Naive thymus-derived CD4-positive, alpha-beta T cell (primary cell): Measurements from ENCODE around the gene IGF2BP1. TPM values are rescaled to one million over a fixed set of nuclear protein-coding genes. Genes with fewer than 3 reads are reported as not detected.
"Not testable (repeated sequence)": the region's sequence is repeated elsewhere in the genome, so short reads cannot be mapped to it uniquely, and the experiment has no call there.

Source experiments
- ATAC-seq: fragments of 150-1000 bp; cut with Tn5 transposase; 2 replicates; pipeline ENCODE4 v1.10.0; 2021; ENCODE audit warnings: mild to moderate bottlenecking, moderate library complexity
- CTCF ChIA-PET: fragments of 350-600 bp; sonication (Branson Sonifier 250); formaldehyde crosslinking; loops from one replicate; lab custom pipeline; 2021; ENCODE audit warnings: antibody characterized with exemption; lab: Charles Lee
- POLR2A ChIA-PET: fragments of 350-600 bp; sonication (Branson Sonifier 250); formaldehyde crosslinking; loops from one replicate; lab custom pipeline; 2021; ENCODE audit warnings: antibody characterized with exemption, inconsistent platforms; lab: Charles Lee
- DNase-seq, 9 donors: peaks; one replicate each; pipeline versions ENCODE4 v3.0.0 to v3.0.0-alpha.2; 2020 to 2022; ENCODE audit warnings: mixed read lengths in 1 of 9
- H3K27ac ChIP-seq: one replicate; pipeline ENCODE4 v1.7.0; 2013; ENCODE audit warnings: mild to moderate bottlenecking, low read depth, low read length, moderate library complexity
- H3K27me3 ChIP-seq, 2 donors: one replicate each; pipeline ENCODE4 v1.7.0; 2013; ENCODE audit warnings: low read length in 2 of 2, mild to moderate bottlenecking in 2 of 2, moderate library complexity in 2 of 2; ENCODE audit not compliant: control insufficient read depth in 2 of 2, insufficient read depth in 2 of 2
- H3K36me3 ChIP-seq, 3 experiments: 1 replicate in 2 of 3; 2 replicates in 1 of 3; pipeline ENCODE4 v1.7.0; 2013; ENCODE audit warnings: low read length in 3 of 3, mild to moderate bottlenecking in 3 of 3, moderate library complexity in 1 of 3; ENCODE audit not compliant: insufficient read depth in 3 of 3, control insufficient read depth in 2 of 3
- H3K4me1 ChIP-seq, 2 donors: one replicate each; pipeline ENCODE4 v1.7.0; 2013; ENCODE audit warnings: low read length in 2 of 2, mild to moderate bottlenecking in 2 of 2, moderate library complexity in 1 of 2; ENCODE audit not compliant: control insufficient read depth in 2 of 2, insufficient read depth in 2 of 2
- H3K4me3 ChIP-seq: 2 replicates; pipeline ENCODE4 v1.7.0; 2013; ENCODE audit warnings: mild to moderate bottlenecking, low read length
- H3K9me3 ChIP-seq, 3 experiments: 1 replicate in 2 of 3; 2 replicates in 1 of 3; pipeline ENCODE4 v1.7.0; 2013; ENCODE audit warnings: low read length in 3 of 3; ENCODE audit not compliant: control insufficient read depth in 2 of 3
- H3K27ac Mint-ChIP-seq, 9 donors: one replicate each; pipeline ENCODE4 v1.8.0; 2020 to 2022; ENCODE audit warnings: mixed read lengths in 9 of 9, mild to moderate bottlenecking in 8 of 9, moderate library complexity in 5 of 9, inconsistent platforms in 2 of 9
- H3K27me3 Mint-ChIP-seq, 5 donors: one replicate each; pipeline ENCODE4 v1.8.0; 2021 to 2022; ENCODE audit warnings: mixed read lengths in 5 of 5, mild to moderate bottlenecking in 1 of 5
- H3K36me3 Mint-ChIP-seq, 5 donors: one replicate each; pipeline ENCODE4 v1.8.0; 2020 to 2022; ENCODE audit warnings: mixed read lengths in 5 of 5, mild to moderate bottlenecking in 3 of 5, inconsistent platforms in 1 of 5
- H3K4me1 Mint-ChIP-seq, 7 donors: one replicate each; pipeline ENCODE4 v1.8.0; 2020 to 2022; ENCODE audit warnings: mixed read lengths in 7 of 7, mild to moderate bottlenecking in 3 of 7, inconsistent platforms in 1 of 7
- H3K4me3 Mint-ChIP-seq, 10 donors: one replicate each; pipeline ENCODE4 v1.8.0; 2020 to 2022; ENCODE audit warnings: mild to moderate bottlenecking in 10 of 10, mixed read lengths in 10 of 10, moderate library complexity in 6 of 10, inconsistent platforms in 2 of 10
- H3K9me3 Mint-ChIP-seq, 11 donors: one replicate each; pipeline ENCODE4 v1.8.0; 2020 to 2022; ENCODE audit warnings: mixed read lengths in 11 of 11, mild to moderate bottlenecking in 4 of 11, inconsistent platforms in 1 of 11, moderate library complexity in 1 of 11
- intact Hi-C, 2 donors: fragments of 100-400 bp; cut with micrococcal nuclease; formaldehyde crosslinking; loops; one replicate each; pipeline ENCODE4 v1.15.1; 2023
- polyA plus RNA-seq, 2 donors: library from polyadenylated mRNA; unstranded; fragments of 300-500 nt; fragmentation: Illumina TruSeq; gene quantifications; one replicate each; pipeline ENCODE4 v1.2.3, GENCODE V29; 2021
- total RNA-seq, 6 experiments: library from RNA in 5 of 6; stranded (reverse) in 5 of 6; gene quantifications; 1 replicate in 5 of 6; 2 replicates in 1 of 6; pipeline ENCODE4 v1.2.3 and lab custom pipeline; 2021 to 2026

IGF2BP1 gene
- total and polyA plus RNA-seq, 7 experiments from 2014 or later = not detected

DNA sequence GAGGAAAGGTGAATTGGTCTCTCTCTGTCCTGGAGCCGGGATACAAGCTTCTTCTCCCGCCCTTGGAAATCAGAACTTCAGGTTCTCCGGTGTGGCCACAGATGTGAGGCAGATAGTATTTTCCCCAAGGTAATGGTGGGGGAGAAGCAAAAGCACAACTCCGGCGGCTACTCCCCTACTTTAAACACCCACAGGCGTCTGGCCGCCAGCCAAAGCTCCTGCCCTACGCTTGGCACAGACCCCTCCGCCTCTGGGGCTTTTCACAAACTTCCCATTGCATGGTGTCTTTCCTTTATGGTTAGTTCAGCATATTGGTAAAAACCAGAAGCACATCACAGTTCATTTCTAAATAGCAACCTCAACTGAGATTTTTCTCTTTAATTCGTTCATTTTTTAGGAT lies 95.9 kb downstream of the IGF2BP1 start:
- CTCF ChIA-PET = no interaction called here
- H3K4me1 ChIP-seq = no peaks in the 10 kb centered on the region

DNA sequence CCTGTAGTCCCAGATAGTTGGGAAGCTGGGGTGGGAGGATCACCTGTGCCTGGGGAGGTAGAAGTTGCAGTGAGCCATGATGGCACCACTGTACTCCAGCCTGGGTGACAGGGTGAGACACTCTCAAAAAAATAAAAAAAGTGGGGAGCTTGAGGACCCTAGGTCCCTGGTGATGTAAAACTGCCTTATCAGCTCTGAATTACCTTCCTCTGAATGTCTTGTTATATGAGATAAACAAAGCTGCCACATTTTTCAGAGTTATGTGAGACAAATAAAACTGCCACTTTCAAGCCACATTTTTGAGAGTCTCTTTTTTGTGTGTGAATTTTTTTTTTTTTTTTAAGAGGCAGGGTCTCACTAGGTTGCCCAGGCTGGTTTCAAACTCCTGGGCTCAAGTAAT lies 103.4 kb downstream of the IGF2BP1 start:
- no peak overlapping the region for H3K4me3 ChIP-seq
- H3K36me3 ChIP-seq = no peaks in the 10 kb centered on the region
- no peaks in the 10 kb centered on the region for H3K9me3 Mint-ChIP-seq
- DNase-seq = no peak
- H3K27me3 ChIP-seq = no peaks in the 10 kb centered on the region
- ChIA-PET CTCF (interaction anchor here (0.7 kb wide), 1 partner anchor 216 kb away, joined by 7 read pairs; no protein-coding TSS in a partner anchor), POLR2A (no interaction called here)
- no peak for ATAC-seq
- no peaks in the 10 kb centered on the region for H3K4me1 Mint-ChIP-seq
- no peak overlapping the region for H3K27ac ChIP-seq
- peaks cover 0 to 9% (median 3%) of the 10 kb centered on the region in 5 donors for H3K27me3 Mint-ChIP-seq
- intact Hi-C loops = no loop called here
- no peak overlapping the region for H3K27ac Mint-ChIP-seq
- no peaks in the 10 kb centered on the region for H3K36me3 Mint-ChIP-seq
- no peaks in the 10 kb centered on the region for H3K9me3 ChIP-seq
- no peaks in the 10 kb centered on the region for H3K4me1 ChIP-seq
- H3K4me3 Mint-ChIP-seq = no peak overlapping the region

More for the DNA sequence above, 95.9 kb downstream of the IGF2BP1 start:
- intact Hi-C loops = no loop called here
- Mint-ChIP-seq H3K27me3 (peaks cover 0 to 16% (median 7%) of the 10 kb centered on the region in 5 donors), H3K36me3 (no peaks in the 10 kb centered on the region), H3K4me3 (no peak overlapping the region), H3K9me3 (no peaks in the 10 kb centered on the region), H3K27ac (no peak overlapping the region), H3K4me1 (no peaks in the 10 kb centered on the region)
- no peak overlapping the region for H3K27ac ChIP-seq
- POLR2A ChIA-PET = no interaction called here
- H3K27me3 ChIP-seq = no peaks in the 10 kb centered on the region
- DNase-seq (no peak), ATAC-seq (no peak)
- H3K4me3 ChIP-seq = no peak overlapping the region
- H3K36me3 ChIP-seq = no peaks in the 10 kb centered on the region
- H3K9me3 ChIP-seq = no peaks in the 10 kb centered on the region

DNA sequence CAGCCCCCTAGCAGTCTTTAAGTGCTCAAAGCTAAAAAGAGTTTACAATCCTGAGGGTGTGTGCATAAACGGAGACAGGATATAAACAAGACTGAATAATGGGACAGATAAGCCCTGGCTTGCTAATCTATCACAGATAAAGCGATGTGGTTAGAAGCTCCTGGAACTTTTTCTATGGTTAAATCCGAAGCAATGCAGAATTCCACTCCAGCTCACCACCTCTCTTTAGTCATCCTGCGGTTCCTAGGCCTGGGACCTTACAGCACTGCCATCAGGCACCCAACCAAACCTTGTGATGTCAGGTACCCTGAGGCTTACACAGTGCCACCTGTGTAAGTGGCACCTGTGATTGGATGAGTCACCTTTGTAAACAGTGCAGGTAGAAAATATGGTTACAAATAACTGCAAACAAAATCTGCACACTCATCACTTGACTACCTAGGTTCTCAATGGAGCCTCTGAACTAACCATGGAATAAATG lies 103.9 kb downstream of the IGF2BP1 start:
- Histone ChIP-seq H3K27ac (no peak overlapping the region), H3K9me3 (no peaks in the 10 kb centered on the region), H3K27me3 (no peaks in the 10 kb centered on the region), H3K4me1 (no peaks in the 10 kb centered on the region), H3K4me3 (no peak overlapping the region), H3K36me3 (no peaks in the 10 kb centered on the region)
- Mint-ChIP-seq H3K27me3 (peaks cover 0 to 9% (median 3%) of the 10 kb centered on the region in 5 donors), H3K36me3 (no peaks in the 10 kb centered on the region), H3K9me3 (no peaks in the 10 kb centered on the region), H3K4me1 (no peaks in the 10 kb centered on the region), H3K27ac (no peak overlapping the region), H3K4me3 (no peak overlapping the region)
- ATAC-seq (no peak), DNase-seq (no peak)
- intact Hi-C loops = no loop called here
- ChIA-PET POLR2A (no interaction called here), CTCF (no interaction called here)

DNA sequence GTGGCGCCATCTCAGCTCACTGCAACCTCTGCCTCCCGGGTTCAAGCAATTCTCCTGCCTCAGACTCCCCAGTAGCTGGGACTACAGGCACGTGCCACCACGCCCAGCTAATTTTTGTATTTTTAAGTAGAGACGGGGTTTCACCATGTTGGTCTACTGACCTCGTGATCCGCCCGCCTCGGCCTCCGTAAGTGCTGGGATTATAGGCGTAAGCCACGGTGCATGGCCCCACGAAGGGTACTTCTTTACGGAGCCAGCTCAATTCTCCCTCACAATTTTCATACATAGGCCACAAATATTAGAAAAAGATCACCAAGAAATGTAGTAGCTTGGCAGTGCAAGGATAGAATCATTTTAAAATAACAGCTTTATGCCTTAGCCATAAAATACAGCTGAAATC lies 106.2 kb downstream of the IGF2BP1 start:
- DNase-seq, H3K27ac Mint-ChIP-seq, H3K27ac ChIP-seq, H3K9me3 Mint-ChIP-seq, CTCF ChIA-PET, intact Hi-C loops, H3K27me3 ChIP-seq, H3K36me3 ChIP-seq, H3K4me3 ChIP-seq, ATAC-seq, H3K4me1 Mint-ChIP-seq, H3K36me3 Mint-ChIP-seq, H3K4me1 ChIP-seq, H3K9me3 ChIP-seq, H3K4me3 Mint-ChIP-seq: not testable (repeated sequence)
- peaks cover 0 to 18% (median 0%) of the 10 kb centered on the region in 5 donors for H3K27me3 Mint-ChIP-seq
- POLR2A ChIA-PET = interaction anchor here (0.6 kb wide), 1 partner anchor 1483 kb away, joined by 4 read pairs; no protein-coding TSS in a partner anchor

DNA sequence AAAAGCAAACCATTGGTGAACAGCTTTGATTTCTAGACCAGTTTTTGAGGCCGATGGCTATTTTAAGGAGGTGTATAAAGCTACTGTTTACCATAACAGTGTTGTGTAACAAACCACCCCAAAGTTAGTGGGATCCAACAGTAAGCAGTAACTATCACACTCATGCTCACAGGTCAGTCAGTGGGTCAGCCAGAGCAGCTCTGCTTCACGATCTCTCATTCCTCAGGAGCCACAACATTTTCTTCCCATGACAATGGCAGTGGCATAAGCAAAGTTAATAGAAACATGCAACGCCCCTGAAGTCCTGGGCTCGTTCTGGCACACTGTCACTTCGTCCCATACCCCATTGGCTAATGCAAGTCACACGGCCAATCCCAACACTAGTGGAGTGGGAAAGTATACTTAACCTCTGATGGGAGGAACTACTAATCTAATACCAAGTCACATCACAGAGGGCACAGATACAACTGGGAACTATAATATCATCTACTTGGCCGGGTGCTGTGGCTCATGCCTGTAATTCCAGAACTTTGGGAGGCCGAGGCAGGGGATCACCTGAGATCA lies 107.4 kb downstream of the IGF2BP1 start:
- Mint-ChIP-seq H3K9me3 (no peaks in the 10 kb centered on the region), H3K27me3 (peaks cover 0 to 18% (median 0%) of the 10 kb centered on the region in 5 donors), H3K27ac (no peak overlapping the region), H3K36me3 (no peaks in the 10 kb centered on the region), H3K4me1 (peaks cover 0 to 4% (median 0%) of the 10 kb centered on the region in 7 donors), H3K4me3 (no peak overlapping the region)
- ATAC-seq (no peak), DNase-seq (no peak)
- H3K27ac ChIP-seq = no peak overlapping the region
- H3K27me3 ChIP-seq = no peaks in the 10 kb centered on the region
- intact Hi-C loops = no loop called here
- CTCF ChIA-PET = no interaction called here
- POLR2A ChIA-PET = no interaction called here
- no peak overlapping the region for H3K4me3 ChIP-seq
- H3K9me3 ChIP-seq = no peaks in the 10 kb centered on the region
- H3K36me3 ChIP-seq = no peaks in the 10 kb centered on the region
- H3K4me1 ChIP-seq = no peaks in the 10 kb centered on the region

Other genes with a start within 250 kb of the IGF2BP1 start
- gene TTLL6, start 180.2 kb upstream of the IGF2BP1 start, total RNA-seq = not detected
- gene TTLL6, start 180.2 kb upstream of the IGF2BP1 start, polyA plus RNA-seq = not detected
- gene CALCOCO2, start 166.3 kb upstream of the IGF2BP1 start, total RNA-seq = 100 to 1,000 TPM; 129 to 208 (median 139) TPM
- 100 to 1,000 TPM; 159 to 167 TPM for gene CALCOCO2, start 166.3 kb upstream of the IGF2BP1 start, polyA plus RNA-seq
- gene ATP5MC1, start 104.6 kb upstream of the IGF2BP1 start, total RNA-seq = 100 to 1,000 TPM in 1 of 5 experiments, 10 to 100 TPM in 4; 28.0 to 102 (median 37.0) TPM
- 100 to 1,000 TPM; 155 to 179 TPM for gene ATP5MC1, start 104.6 kb upstream of the IGF2BP1 start, polyA plus RNA-seq
- gene UBE2Z, start 89.0 kb upstream of the IGF2BP1 start, total RNA-seq = 10 to 100 TPM; 71.6 to 96.6 (median 91.8) TPM
- 10 to 100 TPM; 52.1 to 55.6 TPM for gene UBE2Z, start 89.0 kb upstream of the IGF2BP1 start, polyA plus RNA-seq
- gene SNF8, start 52.5 kb upstream of the IGF2BP1 start, total RNA-seq = 100 to 1,000 TPM in 1 of 5 experiments, 10 to 100 TPM in 4; 54.8 to 122 (median 60.3) TPM
- gene SNF8, start 52.5 kb upstream of the IGF2BP1 start, polyA plus RNA-seq = 10 to 100 TPM; 94.2 to 98.5 TPM
- gene GIP, start 28.8 kb upstream of the IGF2BP1 start, total RNA-seq = not detected
- not detected for gene GIP, start 28.8 kb upstream of the IGF2BP1 start, polyA plus RNA-seq
- under 1 TPM in 4 of 5 experiments, not detected in 1; 0.03 to 0.05 (median 0.05) TPM for gene B4GALNT2, start 135.4 kb downstream of the IGF2BP1 start, total RNA-seq
- not detected for gene B4GALNT2, start 135.4 kb downstream of the IGF2BP1 start, polyA plus RNA-seq
- gene GNGT2, start 213.2 kb downstream of the IGF2BP1 start, total RNA-seq = 10 to 100 TPM in 2 of 5 experiments, 1 to 10 TPM in 3; 2.8 to 16.9 (median 5.1) TPM
- 10 to 100 TPM in 1 of 2 donors, 1 to 10 TPM in 1; 8.3 to 11.7 TPM for gene GNGT2, start 213.2 kb downstream of the IGF2BP1 start, polyA plus RNA-seq
- gene ABI3, start 213.3 kb downstream of the IGF2BP1 start, total RNA-seq = 10 to 100 TPM in 3 of 5 experiments, 1 to 10 TPM in 2; 8.2 to 57.8 (median 11.0) TPM
- 10 to 100 TPM; 15.0 to 21.8 TPM for gene ABI3, start 213.3 kb downstream of the IGF2BP1 start, polyA plus RNA-seq
- under 1 TPM in 1 of 5 experiments, not detected in 4; 0.17 TPM for gene PHOSPHO1, start 233.4 kb downstream of the IGF2BP1 start, total RNA-seq
- gene PHOSPHO1, start 233.4 kb downstream of the IGF2BP1 start, polyA plus RNA-seq = under 1 TPM; 0.46 to 0.99 TPM